ENCODE results near the gene CYP2D6. TPM values are rescaled to one million over a fixed set of nuclear protein-coding genes. Genes with fewer than 3 reads are reported as not detected.
A peak's percentile ranks its signal among the peaks of the same experiment; 100 is the strongest.

Gene CYP2D6
- total and polyA plus RNA-seq, 3 donors from 2014 or later = 0.54 to 2.0 (median 1.4) TPM

DNA sequence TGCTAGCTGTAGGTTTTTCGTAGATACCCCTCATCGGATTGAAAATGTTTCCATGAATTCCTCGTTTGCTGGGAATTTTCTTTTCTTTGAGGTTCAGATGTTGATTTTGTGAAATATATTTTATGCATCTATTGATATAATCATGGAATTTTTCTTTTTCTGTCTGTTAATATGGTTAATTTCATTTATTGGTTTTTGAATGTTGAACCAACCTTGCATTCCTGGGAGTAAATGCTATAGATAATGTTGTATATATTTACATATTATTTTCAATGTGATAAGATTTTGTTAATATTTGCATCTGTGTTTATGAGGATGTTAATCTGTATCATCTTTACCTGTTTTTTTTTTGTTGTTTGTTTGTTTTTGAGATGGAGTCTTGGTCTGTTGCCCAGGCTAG is 29.4 kb downstream of the CYP2D6 start:
- DNase-seq = no peak
- WGBS, 2 donors = 95 to 97% methylated on average over 3 of the region's 3 CpGs
- Histone ChIP-seq H3K4me1 (no peaks in the 10 kb centered on the region), H3K36me3 (ENCODE audit: low read depth, missing control alignments) (no peaks in the 10 kb centered on the region), H3K4me3 (no peak overlapping the region), H3K27ac (no peak overlapping the region), H3K9me3 (no peaks in the 10 kb centered on the region), H3K27me3 (no peaks in the 10 kb centered on the region)
- intact Hi-C loops (cut with DNase I; ENCODE audit: low total_unique reads) = no loop called here
- TF ChIP-seq POLR2A (IDR thresholded peaks at IDR 0.05) = no peak
- TF ChIP-seq, protein P1, sequence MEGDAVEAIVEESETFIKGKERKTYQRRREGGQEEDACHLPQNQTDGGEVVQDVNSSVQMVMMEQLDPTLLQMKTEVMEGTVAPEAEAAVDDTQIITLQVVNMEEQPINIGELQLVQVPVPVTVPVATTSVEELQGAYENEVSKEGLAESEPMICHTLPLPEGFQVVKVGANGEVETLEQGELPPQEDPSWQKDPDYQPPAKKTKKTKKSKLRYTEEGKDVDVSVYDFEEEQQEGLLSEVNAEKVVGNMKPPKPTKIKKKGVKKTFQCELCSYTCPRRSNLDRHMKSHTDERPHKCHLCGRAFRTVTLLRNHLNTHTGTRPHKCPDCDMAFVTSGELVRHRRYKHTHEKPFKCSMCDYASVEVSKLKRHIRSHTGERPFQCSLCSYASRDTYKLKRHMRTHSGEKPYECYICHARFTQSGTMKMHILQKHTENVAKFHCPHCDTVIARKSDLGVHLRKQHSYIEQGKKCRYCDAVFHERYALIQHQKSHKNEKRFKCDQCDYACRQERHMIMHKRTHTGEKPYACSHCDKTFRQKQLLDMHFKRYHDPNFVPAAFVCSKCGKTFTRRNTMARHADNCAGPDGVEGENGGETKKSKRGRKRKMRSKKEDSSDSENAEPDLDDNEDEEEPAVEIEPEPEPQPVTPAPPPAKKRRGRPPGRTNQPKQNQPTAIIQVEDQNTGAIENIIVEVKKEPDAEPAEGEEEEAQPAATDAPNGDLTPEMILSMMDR (IDR thresholded peaks at IDR 0.05) = no peak

DNA sequence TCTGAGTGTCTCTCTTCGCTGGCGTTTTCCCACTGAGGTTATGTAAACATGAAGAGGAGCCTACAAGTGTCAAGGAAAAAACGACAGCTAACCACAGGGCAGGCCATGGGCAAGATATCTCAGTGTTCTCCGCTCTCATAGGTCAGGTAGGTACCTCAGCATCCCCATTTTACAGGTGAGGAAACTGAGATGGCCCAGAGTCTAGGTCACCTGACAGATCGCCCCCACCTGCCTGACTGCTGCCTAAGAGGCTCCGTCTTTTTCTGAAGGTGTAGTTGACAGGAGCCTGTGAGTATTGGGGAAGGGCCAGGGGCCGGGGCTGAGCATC is 39.2 kb downstream of the CYP2D6 start:
- WGBS, 2 donors = 18 to 23% methylated on average over 7 of the region's 7 CpGs
- Histone ChIP-seq H3K27ac (peak overlapping the region; percentile 78 to 93), H3K36me3 (ENCODE audit: low read depth, missing control alignments) (no peaks in the 10 kb centered on the region), H3K4me1 (peaks cover 16% of the 10 kb centered on the region), H3K9me3 (no peaks in the 10 kb centered on the region), H3K4me3 (peak overlapping the region; percentile 71 to 81), H3K27me3 (no peaks in the 10 kb centered on the region)
- TF ChIP-seq, protein P1 (IDR thresholded peaks at IDR 0.05) = no peak
- no peak for TF ChIP-seq POLR2A (IDR thresholded peaks at IDR 0.05)
- intact Hi-C loops (cut with DNase I; ENCODE audit: low total_unique reads) = no loop called here
- no peak for DNase-seq

DNA sequence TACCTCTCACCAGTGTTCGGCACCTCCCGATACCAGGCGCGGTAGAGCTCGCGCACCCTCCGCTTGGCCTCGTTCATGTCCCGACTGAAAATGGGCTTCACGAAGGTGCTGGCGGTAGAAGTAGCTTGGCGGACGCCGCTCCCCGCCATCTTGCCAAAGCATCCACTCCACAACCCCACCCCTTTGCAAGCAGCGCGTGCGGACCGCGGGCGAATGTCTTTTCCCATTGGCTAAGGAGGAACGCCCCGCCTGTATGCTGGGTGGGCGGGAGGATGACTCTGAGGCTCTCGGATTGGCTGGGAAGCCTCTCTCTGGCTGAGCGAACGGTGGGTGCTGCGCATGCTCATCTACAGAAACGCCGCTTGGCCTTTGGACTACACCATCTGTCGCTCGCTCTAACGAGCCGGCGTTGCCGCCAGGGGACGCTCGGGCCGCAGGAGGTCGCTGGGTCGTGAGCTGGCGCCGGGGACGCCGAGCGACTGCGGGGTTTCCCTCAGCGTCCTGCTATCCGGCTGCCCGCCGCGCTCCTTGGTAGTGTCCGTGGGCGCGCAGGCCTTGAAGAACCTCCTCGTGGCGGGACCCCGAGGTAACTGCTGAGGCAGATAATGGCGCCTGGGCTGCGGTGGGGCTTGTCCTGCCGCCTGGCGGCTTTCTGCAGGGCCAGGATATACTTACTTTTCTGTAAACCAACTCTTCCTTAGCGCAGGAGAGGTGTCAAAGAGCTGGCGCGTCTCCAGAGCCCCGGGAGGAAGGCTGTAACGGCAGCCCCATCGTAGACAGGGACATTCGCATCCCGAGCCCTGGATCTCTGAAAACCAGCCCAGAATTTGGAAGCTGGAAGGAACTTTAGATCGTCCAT is 39.8 kb downstream of the CYP2D6 start, which contains the start of gene NDUFA6:
TSS of gene NDUFA6 (minus strand) at position 177 of the 859 bp plus-strand sequence. CDS start at position 149, 28 bp downstream.
- peak; percentile 99 for DNase-seq
- H3K4me3 ChIP-seq = peak within 1 kb of the TSS; percentile 71 to 81
- H3K27me3 ChIP-seq = no peaks in the 10 kb centered on the region
- 0 to 1% methylated on average over 32 to 67 of the region's 71 CpGs for WGBS, 2 donors
- intact Hi-C loops (cut with DNase I; ENCODE audit: low total_unique reads) = no loop called here
- no peaks in the 10 kb centered on the region for H3K9me3 ChIP-seq
- H3K4me1 ChIP-seq = peaks cover 20% of the 10 kb centered on the region
- H3K36me3 ChIP-seq (ENCODE audit: low read depth, missing control alignments) = no peaks in the 10 kb centered on the region
- H3K27ac ChIP-seq = peak within 1 kb of the TSS; percentile 78 to 93
- TF ChIP-seq, protein P1 (IDR thresholded peaks at IDR 0.05) = peak; percentile 82 to 95 (median 94)
- TF ChIP-seq POLR2A (IDR thresholded peaks at IDR 0.05) = peak; percentile 75

DNA sequence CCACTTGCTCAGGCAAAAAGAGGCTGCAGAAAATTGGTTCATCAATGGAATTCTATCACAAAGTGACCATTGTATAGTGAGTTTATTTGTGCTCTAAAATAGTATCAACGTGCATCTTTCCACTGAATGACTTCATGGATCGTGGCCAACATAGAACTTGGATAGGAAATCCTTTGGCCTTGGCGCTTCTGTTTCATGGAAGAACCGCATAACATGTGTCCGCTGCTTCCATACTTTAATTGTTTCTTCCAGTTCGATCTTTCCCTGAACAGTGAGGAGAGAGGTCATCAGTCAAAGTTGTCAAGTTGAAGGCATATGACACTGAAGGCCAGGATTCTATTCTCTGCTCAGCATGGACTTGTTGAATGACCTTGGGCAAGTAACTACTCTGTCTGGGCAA is 44.6 kb downstream of the CYP2D6 start:
- H3K27me3 ChIP-seq = no peaks in the 10 kb centered on the region
- no peak for DNase-seq
- no peak for TF ChIP-seq POLR2A (IDR thresholded peaks at IDR 0.05)
- TF ChIP-seq, protein P1 (IDR thresholded peaks at IDR 0.05) = no peak
- no peaks in the 10 kb centered on the region for H3K36me3 ChIP-seq (ENCODE audit: low read depth, missing control alignments)
- peaks cover 23% of the 10 kb centered on the region for H3K4me1 ChIP-seq
- intact Hi-C loops (cut with DNase I; ENCODE audit: low total_unique reads) = no loop called here
- no peaks in the 10 kb centered on the region for H3K9me3 ChIP-seq
- no peak overlapping the region for H3K4me3 ChIP-seq
- H3K27ac ChIP-seq = peak overlapping the region in 1 of 2 donors; percentile 0
- WGBS, 2 donors = 40 to 49% methylated on average over 6 of the region's 6 CpGs
